MCF 10A (cell line): Measurements from ENCODE around the gene WRNIP1. TPM values are rescaled to one million over a fixed set of nuclear protein-coding genes. Genes with fewer than 3 reads are reported as not detected.

Source experiments
- BruUV-seq: library from RNA; stranded (reverse); fragments of 400-500 nt; replicated peaks from 2 replicates; lab custom pipeline; 2021; lab: Mats Ljungman, UMichigan
- CTCF ChIA-PET: fragments of 300-600 bp; sonication (Branson Sonifier 250); formaldehyde crosslinking; extraction: SDS; loops from one replicate; lab custom pipeline; 2021; ENCODE audit warnings: antibody characterized with exemption, inconsistent platforms; lab: Yijun Ruan, JAX
- POLR2A ChIA-PET: fragments of 300-600, 350-650 bp; sonication (Branson Sonifier 250); formaldehyde crosslinking; extraction: SDS; loops from one replicate; lab custom pipeline; 2020; ENCODE audit warnings: antibody characterized with exemption, inconsistent platforms; lab: Yijun Ruan, JAX
- DNase-seq: peaks from one replicate; pipeline ENCODE4 v3.0.0-alpha.2; 2018; ENCODE audit not compliant: unreplicated experiment
- H3K27ac Mint-ChIP-seq: one replicate; pipeline ENCODE4 v1.8.0; 2022; ENCODE audit warnings: mild to moderate bottlenecking, low read depth, mixed read lengths; ENCODE audit not compliant: unreplicated experiment
- H3K27me3 Mint-ChIP-seq: one replicate; pipeline ENCODE4 v1.8.0; 2022; ENCODE audit warnings: mixed read lengths; ENCODE audit not compliant: insufficient read depth, unreplicated experiment
- H3K36me3 Mint-ChIP-seq: one replicate; pipeline ENCODE4 v1.8.0; 2022; ENCODE audit warnings: mild to moderate bottlenecking, moderate library complexity, mixed read lengths; ENCODE audit not compliant: insufficient read depth, unreplicated experiment
- H3K4me1 Mint-ChIP-seq: one replicate; pipeline ENCODE4 v1.8.0; 2022; ENCODE audit warnings: mixed read lengths; ENCODE audit not compliant: insufficient read depth, unreplicated experiment
- H3K4me3 Mint-ChIP-seq: one replicate; pipeline ENCODE4 v1.8.0; 2022; ENCODE audit warnings: mild to moderate bottlenecking, moderate library complexity, mixed read lengths; ENCODE audit not compliant: unreplicated experiment
- H3K9me3 Mint-ChIP-seq: one replicate; pipeline ENCODE4 v1.8.0; 2022; ENCODE audit warnings: mixed read lengths; ENCODE audit not compliant: unreplicated experiment
- CTCF ChIP-seq: fragments of 200-600 bp; IDR thresholded peaks from one replicate; pipeline ENCODE4 v1.8.0; 2022; ENCODE audit warnings: antibody characterized with exemption, mild to moderate bottlenecking; ENCODE audit not compliant: unreplicated experiment
- intact Hi-C: fragments of 100-400 bp; cut with micrococcal nuclease; formaldehyde crosslinking; loops from 2 replicates; pipeline ENCODE4 v1.14.1; 2022
- total RNA-seq: library from RNA; stranded (reverse); gene quantifications from 2 replicates; pipeline ENCODE4 v1.2.3, GENCODE V29; 2022

Gene WRNIP1
- total RNA-seq, 1 experiment from 2014 or later: 44.8 TPM

- H3K4me3 Mint-ChIP-seq: no peak overlapping the region
- no peak for TF ChIP-seq CTCF
- H3K36me3 Mint-ChIP-seq: no peaks in the 10 kb centered on the region
- ChIA-PET CTCF (interaction anchor here (1.0 kb wide), 1 partner anchor 1157 kb away, joined by 6 read pairs; no protein-coding TSS in a partner anchor), POLR2A (no interaction called here)
- H3K27ac Mint-ChIP-seq: no peak overlapping the region
- H3K4me1 Mint-ChIP-seq: no peaks in the 10 kb centered on the region
- H3K9me3 Mint-ChIP-seq: no peaks in the 10 kb centered on the region
- H3K27me3 Mint-ChIP-seq: no peaks in the 10 kb centered on the region
- DNase-seq: no peak
- intact Hi-C loops: no loop called here
- BruUV-seq: no TSS peak
Observed at GRCh38 chr6:2753743-2754142, 11.4 kb upstream of the WRNIP1 start.

GRCh38 chr6:2754393-2754792 is 10.8 kb upstream of the WRNIP1 start:
- H3K4me1 Mint-ChIP-seq: no peaks in the 10 kb centered on the region
- H3K36me3 Mint-ChIP-seq: no peaks in the 10 kb centered on the region
- intact Hi-C loops: no loop called here
- ChIA-PET CTCF (no interaction called here), POLR2A (interaction anchor here (1.0 to 1.8 kb wide), 2 partner anchors 10 to 11 kb away, joined by 3 to 4 read pairs; partner anchors contain the start of gene WRNIP1)
- H3K27me3 Mint-ChIP-seq: no peaks in the 10 kb centered on the region
- no peak for DNase-seq
- H3K4me3 Mint-ChIP-seq: no peak overlapping the region
- H3K27ac Mint-ChIP-seq: no peak overlapping the region
- TF ChIP-seq CTCF: no peak
- no peaks in the 10 kb centered on the region for H3K9me3 Mint-ChIP-seq
- no TSS peak for BruUV-seq

GRCh38 chr6:2754911-2755310 is 10.3 kb upstream of the WRNIP1 start:
- Mint-ChIP-seq H3K9me3 (no peaks in the 10 kb centered on the region), H3K4me1 (no peaks in the 10 kb centered on the region), H3K27me3 (no peaks in the 10 kb centered on the region), H3K36me3 (no peaks in the 10 kb centered on the region), H3K27ac (no peak overlapping the region), H3K4me3 (no peak overlapping the region)
- intact Hi-C loops: no loop called here
- ChIA-PET POLR2A (interaction anchor here (1.0 to 1.8 kb wide), 2 partner anchors 9 to 11 kb away, joined by 3 to 4 read pairs; partner anchors contain the start of gene WRNIP1), CTCF (no interaction called here)
- TF ChIP-seq CTCF: no peak
- BruUV-seq: no TSS peak
- DNase-seq: no peak

GRCh38 chr6:2755456-2755855 is 9.7 kb upstream of the WRNIP1 start:
- no peaks in the 10 kb centered on the region for H3K4me1 Mint-ChIP-seq
- no peak overlapping the region for H3K27ac Mint-ChIP-seq
- no TSS peak for BruUV-seq
- H3K27me3 Mint-ChIP-seq: no peaks in the 10 kb centered on the region
- no peaks in the 10 kb centered on the region for H3K36me3 Mint-ChIP-seq
- ChIA-PET CTCF (interaction anchor here (0.9 kb wide), 1 partner anchor 9 kb away, joined by 3 read pairs; no protein-coding TSS in a partner anchor), POLR2A (interaction anchor here (0.6 to 1.8 kb wide), 4 partner anchors 8 to 1946 kb away, joined by 3 to 4 read pairs (median 3); partner anchors contain the start of gene WRNIP1)
- intact Hi-C loops: no loop called here
- no peak overlapping the region for H3K4me3 Mint-ChIP-seq
- TF ChIP-seq CTCF: no peak
- no peaks in the 10 kb centered on the region for H3K9me3 Mint-ChIP-seq
- DNase-seq: no peak
